22Rv1 (cell line): ENCODE measurements around the gene ABCG2.

Experiments
- CTCF ChIP-seq: fragments of 450-650 bp; IDR thresholded peaks from 2 replicates; pipeline ENCODE4 v1.5.1; 2017; ENCODE audit warnings: mild to moderate bottlenecking
- ZFX ChIP-seq: fragments of 450-650 bp; IDR thresholded peaks from 2 replicates; pipeline ENCODE4 v1.6.1; 2017; ENCODE audit warnings: antibody characterized with exemption, borderline replicate concordance

GRCh38 chr4:88158038-88158488 is 376 bp downstream of the ABCG2 start:
- TF ChIP-seq CTCF (no peak), ZFX (no peak)
